DND-41 (cell line): ENCODE results near the gene LTBP1.

Source experiments
- ATAC-seq: fragments of 200-7000 bp; cut with Tn5 transposase; 3 replicates; pipeline ENCODE4 v1.9.1; 2021; ENCODE audit warnings: low read depth; ENCODE audit not compliant: insufficient read depth
- DNase-seq: peaks from one replicate; pipeline ENCODE4 v3.0.0-alpha.2; 2020
- H2AFZ ChIP-seq: 2 replicates; pipeline ENCODE4 v1.6.0; 2012; ENCODE audit warnings: low read depth, low read length
- H3K27ac ChIP-seq: 2 replicates; pipeline ENCODE4 v1.5.1; 2012; ENCODE audit warnings: low read length, inconsistent platforms
- H3K27me3 ChIP-seq: fragments of 200-600 bp; sonication (generic); 2 replicates; pipeline ENCODE4 v1.6.0; 2012; ENCODE audit warnings: low read length, mild to moderate bottlenecking, inconsistent platforms; ENCODE audit not compliant: insufficient read depth, poor library complexity
- H3K36me3 ChIP-seq: 2 replicates; pipeline ENCODE4 v1.5.1; 2012; ENCODE audit warnings: low read length, inconsistent platforms; ENCODE audit not compliant: insufficient read depth
- H3K4me1 ChIP-seq: 2 replicates; pipeline ENCODE4 v1.5.1; 2012; ENCODE audit warnings: mild to moderate bottlenecking, low read length; ENCODE audit not compliant: insufficient read depth
- H3K4me2 ChIP-seq: 2 replicates; pipeline ENCODE4 v1.6.0; 2012; ENCODE audit warnings: mild to moderate bottlenecking, moderate library complexity, low read length, inconsistent platforms; ENCODE audit not compliant: insufficient read depth
- H3K4me3 ChIP-seq, 2 experiments: fragments of 200-600 bp in 1 of 2; shearing (Covaris generic) in 1 of 2; 2 replicates each; pipeline ENCODE4 v1.5.1; 2012 to 2016; ENCODE audit warnings: inconsistent platforms in 2 of 2, low read length in 2 of 2, mild to moderate bottlenecking in 2 of 2, low read depth in 1 of 2, moderate library complexity in 1 of 2
- H3K79me2 ChIP-seq: 2 replicates; pipeline ENCODE4 v1.6.0; 2012; ENCODE audit warnings: low read length, inconsistent platforms; ENCODE audit not compliant: insufficient read depth
- H3K9ac ChIP-seq: 2 replicates; pipeline ENCODE4 v1.6.0; 2012; ENCODE audit warnings: low read depth, mild to moderate bottlenecking, inconsistent platforms, low read length, moderate library complexity
- H3K9me3 ChIP-seq: 2 replicates; pipeline ENCODE4 v1.5.1; 2012; ENCODE audit warnings: low read length, moderate library complexity, mild to moderate bottlenecking, inconsistent platforms; ENCODE audit not compliant: insufficient read depth, severe bottlenecking
- H4K20me1 ChIP-seq: 2 replicates; pipeline ENCODE4 v1.6.0; 2012; ENCODE audit warnings: low read length; ENCODE audit not compliant: insufficient read depth
- EZH2 ChIP-seq: IDR thresholded peaks from 3 replicates; pipeline ENCODE4 v1.6.1; 2012; ENCODE audit warnings: borderline replicate concordance, low read depth, mild to moderate bottlenecking, moderate library complexity, low read length, inconsistent platforms; ENCODE audit not compliant: severe bottlenecking
- TF ChIP-seq, protein P1 (sequence below): IDR thresholded peaks from 2 replicates; pipeline ENCODE4 v1.5.1; 2012; ENCODE audit warnings: borderline replicate concordance, low read length, moderate library complexity, mild to moderate bottlenecking; ENCODE audit not compliant: poor library complexity, severe bottlenecking; ENCODE audit errors: extremely low read depth

LTBP1 gene

DNA sequence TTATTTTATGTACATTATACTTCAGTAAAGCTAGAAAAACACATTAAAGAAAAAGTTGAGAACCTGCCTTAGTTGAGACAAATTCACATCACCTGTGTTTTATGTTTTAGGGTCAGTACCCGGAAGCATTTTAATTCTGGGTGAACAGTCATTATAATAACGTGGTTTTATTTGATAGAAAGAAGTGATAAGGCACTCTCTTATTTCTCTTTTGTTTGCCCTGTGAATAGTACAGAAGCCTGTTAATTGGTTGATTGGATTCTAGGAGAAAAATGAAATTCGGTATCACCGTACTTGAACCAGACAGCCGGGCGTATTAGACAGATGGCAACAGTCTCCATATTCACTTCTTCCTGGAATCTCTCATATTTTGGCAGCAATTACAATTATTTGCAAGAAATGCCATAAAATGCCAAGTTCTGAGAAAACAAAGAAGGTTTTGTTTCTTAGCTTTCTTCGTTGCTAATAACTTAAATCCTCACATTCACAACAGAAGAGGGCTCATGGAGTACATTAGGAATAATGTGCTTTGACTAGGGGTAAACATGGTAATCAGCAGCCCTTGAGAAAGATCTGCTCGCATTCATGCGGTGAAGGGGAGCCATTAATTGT, 361.0 kb downstream of the LTBP1 start:
- Histone ChIP-seq H3K9ac (no peak overlapping the region), H3K79me2 (no peaks in the 10 kb centered on the region), H3K27ac (no peak overlapping the region), H3K4me3 (no peak overlapping the region), H4K20me1 (no peaks in the 10 kb centered on the region), H3K9me3 (no peaks in the 10 kb centered on the region), H3K4me2 (no peak overlapping the region), H3K36me3 (no peaks in the 10 kb centered on the region), H3K4me1 (no peaks in the 10 kb centered on the region), H2AFZ (no peak overlapping the region), H3K27me3 (no peaks in the 10 kb centered on the region)
- DNase-seq (no peak), ATAC-seq (no peak)
- no peak for TF ChIP-seq EZH2
- TF ChIP-seq, protein P1, sequence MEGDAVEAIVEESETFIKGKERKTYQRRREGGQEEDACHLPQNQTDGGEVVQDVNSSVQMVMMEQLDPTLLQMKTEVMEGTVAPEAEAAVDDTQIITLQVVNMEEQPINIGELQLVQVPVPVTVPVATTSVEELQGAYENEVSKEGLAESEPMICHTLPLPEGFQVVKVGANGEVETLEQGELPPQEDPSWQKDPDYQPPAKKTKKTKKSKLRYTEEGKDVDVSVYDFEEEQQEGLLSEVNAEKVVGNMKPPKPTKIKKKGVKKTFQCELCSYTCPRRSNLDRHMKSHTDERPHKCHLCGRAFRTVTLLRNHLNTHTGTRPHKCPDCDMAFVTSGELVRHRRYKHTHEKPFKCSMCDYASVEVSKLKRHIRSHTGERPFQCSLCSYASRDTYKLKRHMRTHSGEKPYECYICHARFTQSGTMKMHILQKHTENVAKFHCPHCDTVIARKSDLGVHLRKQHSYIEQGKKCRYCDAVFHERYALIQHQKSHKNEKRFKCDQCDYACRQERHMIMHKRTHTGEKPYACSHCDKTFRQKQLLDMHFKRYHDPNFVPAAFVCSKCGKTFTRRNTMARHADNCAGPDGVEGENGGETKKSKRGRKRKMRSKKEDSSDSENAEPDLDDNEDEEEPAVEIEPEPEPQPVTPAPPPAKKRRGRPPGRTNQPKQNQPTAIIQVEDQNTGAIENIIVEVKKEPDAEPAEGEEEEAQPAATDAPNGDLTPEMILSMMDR: no peak

GRCh38 chr2:33312355-33312754, 365.6 kb downstream of the LTBP1 start:
- no peak for ATAC-seq

DNA sequence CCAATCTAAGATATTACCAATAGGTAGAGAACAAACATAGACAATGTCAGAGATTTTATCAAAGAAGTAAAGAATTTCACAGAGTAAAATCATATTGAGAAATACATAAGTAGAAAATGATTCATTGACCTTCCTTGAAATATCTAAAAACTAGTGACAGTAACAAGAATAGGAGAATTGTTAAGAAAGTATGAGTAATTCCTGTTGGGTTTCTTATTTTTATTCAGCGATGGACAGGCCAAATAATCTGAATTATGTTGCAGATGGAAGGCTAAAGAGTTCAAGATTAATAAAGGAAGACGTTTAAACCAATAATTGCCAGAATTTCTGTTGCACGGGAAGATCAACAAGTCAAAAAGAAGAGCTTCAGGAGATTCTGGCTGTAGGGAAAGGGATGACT, 366.3 kb downstream of the LTBP1 start:
- no peaks in the 10 kb centered on the region for H3K79me2 ChIP-seq
- no peak overlapping the region for H3K27ac ChIP-seq
- no peaks in the 10 kb centered on the region for H4K20me1 ChIP-seq
- TF ChIP-seq, protein P1: no peak
- no peak for TF ChIP-seq EZH2
- H3K9ac ChIP-seq: no peak overlapping the region
- H2AFZ ChIP-seq: no peak overlapping the region
- no peaks in the 10 kb centered on the region for H3K36me3 ChIP-seq
- ATAC-seq: no peak
- H3K27me3 ChIP-seq: no peaks in the 10 kb centered on the region
- no peaks in the 10 kb centered on the region for H3K9me3 ChIP-seq
- H3K4me3 ChIP-seq: no peak overlapping the region
- H3K4me1 ChIP-seq: no peaks in the 10 kb centered on the region
- no peak for DNase-seq
- no peak overlapping the region for H3K4me2 ChIP-seq

More at GRCh38 chr2:33312355-33312754, 365.6 kb downstream of the LTBP1 start:
- H3K9ac ChIP-seq: no peak overlapping the region
- H3K27me3 ChIP-seq: no peaks in the 10 kb centered on the region
- H4K20me1 ChIP-seq: no peaks in the 10 kb centered on the region
- no peak overlapping the region for H3K4me3 ChIP-seq
- H3K79me2 ChIP-seq: no peaks in the 10 kb centered on the region
- H3K36me3 ChIP-seq: no peaks in the 10 kb centered on the region
- no peak overlapping the region for H3K27ac ChIP-seq
- no peak for DNase-seq
- TF ChIP-seq, protein P1: no peak
- no peak for TF ChIP-seq EZH2
- H3K4me1 ChIP-seq: no peaks in the 10 kb centered on the region
- H3K4me2 ChIP-seq: no peak overlapping the region
- no peak overlapping the region for H2AFZ ChIP-seq
- H3K9me3 ChIP-seq: no peaks in the 10 kb centered on the region
